GM12864 (cell line): ENCODE results near the gene CFAP90.

ENCODE experiments used
- DNase-seq: peaks from one replicate; pipeline ENCODE4 v3.0.0-alpha.2; 2011; ENCODE audit warnings: low read depth
- H3K4me3 ChIP-seq: 2 replicates; pipeline ENCODE4 v1.5.1; 2011; ENCODE audit warnings: mild to moderate bottlenecking, low read depth, low read length, control low read depth
- TF ChIP-seq, protein P1 (sequence below): IDR thresholded peaks from 2 replicates; pipeline ENCODE4 v1.5.1; 2011; ENCODE audit warnings: low read depth, mild to moderate bottlenecking, moderate library complexity, low read length, control low read depth, inconsistent platforms; ENCODE audit errors: missing control alignments

Gene CFAP90

DNA sequence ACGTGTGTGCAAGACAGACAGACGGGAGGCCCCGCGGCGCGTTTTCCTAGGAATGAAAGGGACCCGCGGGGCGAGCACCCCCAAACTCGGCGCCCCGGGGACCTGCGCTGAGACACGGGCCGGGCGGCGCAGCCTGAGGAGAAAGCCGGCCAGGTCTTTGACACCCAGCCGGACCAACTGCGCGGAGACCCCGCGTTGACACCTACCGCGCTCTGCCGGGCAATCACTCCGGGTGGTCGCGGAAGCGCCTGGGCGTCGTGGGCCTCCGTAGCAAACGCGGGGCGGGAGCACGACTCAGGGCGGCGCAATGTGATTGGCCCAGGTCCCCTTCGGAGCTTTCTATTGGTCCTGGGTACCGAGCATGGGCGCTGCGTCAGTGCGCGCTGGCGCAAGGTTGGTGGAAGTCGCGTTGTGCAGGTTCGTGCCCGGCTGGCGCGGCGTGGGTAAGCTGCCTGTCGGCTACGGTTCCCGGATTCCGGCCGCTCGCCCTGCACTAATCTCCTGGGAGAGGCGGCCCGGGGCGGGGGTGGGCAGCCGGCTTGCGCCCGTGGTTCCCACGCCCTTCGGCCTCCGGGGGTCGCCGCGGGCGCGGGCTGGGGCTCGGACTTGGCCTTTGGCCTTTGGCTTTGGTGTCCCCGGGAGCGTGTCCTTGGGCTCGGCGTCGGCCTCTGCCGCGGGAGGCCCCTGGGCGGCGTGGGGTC lies 18.0 kb upstream of the CFAP90 start, which contains the start of the genes FASTKD3 and MTRR:
Gene FASTKD3 (minus strand): TSS at position 259 of the 701 bp plus-strand sequence. CDS start 948 bp downstream, outside the sequence.
Gene MTRR (plus strand): TSS at position 376 of the 701 bp plus-strand sequence. CDS start 1,647 bp downstream, outside the sequence.
- peak within 1 kb of the TSS; percentile 92 for H3K4me3 ChIP-seq
- peak; percentile 73 for DNase-seq
- TF ChIP-seq, protein P1, sequence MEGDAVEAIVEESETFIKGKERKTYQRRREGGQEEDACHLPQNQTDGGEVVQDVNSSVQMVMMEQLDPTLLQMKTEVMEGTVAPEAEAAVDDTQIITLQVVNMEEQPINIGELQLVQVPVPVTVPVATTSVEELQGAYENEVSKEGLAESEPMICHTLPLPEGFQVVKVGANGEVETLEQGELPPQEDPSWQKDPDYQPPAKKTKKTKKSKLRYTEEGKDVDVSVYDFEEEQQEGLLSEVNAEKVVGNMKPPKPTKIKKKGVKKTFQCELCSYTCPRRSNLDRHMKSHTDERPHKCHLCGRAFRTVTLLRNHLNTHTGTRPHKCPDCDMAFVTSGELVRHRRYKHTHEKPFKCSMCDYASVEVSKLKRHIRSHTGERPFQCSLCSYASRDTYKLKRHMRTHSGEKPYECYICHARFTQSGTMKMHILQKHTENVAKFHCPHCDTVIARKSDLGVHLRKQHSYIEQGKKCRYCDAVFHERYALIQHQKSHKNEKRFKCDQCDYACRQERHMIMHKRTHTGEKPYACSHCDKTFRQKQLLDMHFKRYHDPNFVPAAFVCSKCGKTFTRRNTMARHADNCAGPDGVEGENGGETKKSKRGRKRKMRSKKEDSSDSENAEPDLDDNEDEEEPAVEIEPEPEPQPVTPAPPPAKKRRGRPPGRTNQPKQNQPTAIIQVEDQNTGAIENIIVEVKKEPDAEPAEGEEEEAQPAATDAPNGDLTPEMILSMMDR = no peak

DNA sequence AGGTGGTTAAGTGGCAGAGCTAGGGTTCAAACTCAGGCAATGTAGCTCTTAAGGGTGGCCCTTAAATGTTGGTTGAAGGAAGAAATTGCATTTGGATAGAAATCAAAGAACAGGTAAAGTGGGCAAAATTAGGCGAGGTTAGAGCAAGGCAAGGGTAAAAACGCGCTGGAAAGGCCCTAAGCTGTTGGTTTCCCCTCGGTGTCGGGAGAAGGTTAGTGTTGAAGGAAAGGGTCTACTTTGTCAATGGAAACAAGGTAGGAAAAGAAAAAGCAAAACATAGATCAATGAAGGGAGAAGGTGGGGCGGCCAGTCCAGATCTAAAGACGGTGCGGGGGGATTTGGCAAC lies 17.5 kb upstream of the CFAP90 start:
- peak overlapping the region; percentile 92 for H3K4me3 ChIP-seq
- DNase-seq = no peak
- TF ChIP-seq, protein P1 = no peak

DNA sequence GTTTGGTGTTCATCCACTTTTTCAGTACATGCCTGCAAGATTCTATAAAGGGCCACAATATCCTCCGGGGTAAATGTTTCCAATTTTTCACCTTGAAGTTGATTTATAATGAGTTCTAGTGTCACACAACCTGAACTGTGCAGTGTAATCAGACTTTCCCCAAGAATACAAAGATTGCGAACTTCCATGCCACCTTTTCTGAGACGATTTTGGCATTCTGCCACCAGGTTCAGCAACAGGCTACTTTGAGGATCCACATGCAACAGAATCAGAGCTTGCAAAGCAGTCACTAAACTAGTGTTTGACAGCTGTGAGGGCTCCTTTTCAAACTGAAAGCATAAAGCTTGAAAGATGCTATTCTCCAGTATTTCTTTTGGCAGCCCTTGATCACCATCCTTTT lies 16.3 kb upstream of the CFAP90 start:
- TF ChIP-seq, protein P1 = no peak

DNA sequence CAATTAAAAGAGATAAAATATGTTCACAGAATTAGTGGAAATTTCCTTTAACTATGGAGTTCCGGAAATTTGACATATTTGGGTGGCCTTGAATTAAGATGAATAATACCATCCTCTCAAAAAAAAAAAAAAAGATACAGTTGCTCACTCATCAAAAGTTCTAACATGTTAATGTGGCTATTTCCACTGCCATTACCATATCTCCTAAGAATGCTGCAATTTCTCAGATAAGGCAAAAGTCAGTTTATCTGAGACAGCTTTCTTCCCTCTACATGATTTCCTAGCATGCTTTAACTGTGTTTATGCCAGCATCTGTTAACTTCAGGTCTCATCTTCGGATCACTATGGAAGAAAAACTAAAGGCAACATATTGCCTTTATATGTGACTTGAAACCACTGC lies 15.3 kb upstream of the CFAP90 start:
- TF ChIP-seq, protein P1 = no peak
- no peak overlapping the region for H3K4me3 ChIP-seq
- DNase-seq = no peak

More for the DNA sequence above, 16.3 kb upstream of the CFAP90 start:
- H3K4me3 ChIP-seq = no peak overlapping the region
- no peak for DNase-seq

DNA sequence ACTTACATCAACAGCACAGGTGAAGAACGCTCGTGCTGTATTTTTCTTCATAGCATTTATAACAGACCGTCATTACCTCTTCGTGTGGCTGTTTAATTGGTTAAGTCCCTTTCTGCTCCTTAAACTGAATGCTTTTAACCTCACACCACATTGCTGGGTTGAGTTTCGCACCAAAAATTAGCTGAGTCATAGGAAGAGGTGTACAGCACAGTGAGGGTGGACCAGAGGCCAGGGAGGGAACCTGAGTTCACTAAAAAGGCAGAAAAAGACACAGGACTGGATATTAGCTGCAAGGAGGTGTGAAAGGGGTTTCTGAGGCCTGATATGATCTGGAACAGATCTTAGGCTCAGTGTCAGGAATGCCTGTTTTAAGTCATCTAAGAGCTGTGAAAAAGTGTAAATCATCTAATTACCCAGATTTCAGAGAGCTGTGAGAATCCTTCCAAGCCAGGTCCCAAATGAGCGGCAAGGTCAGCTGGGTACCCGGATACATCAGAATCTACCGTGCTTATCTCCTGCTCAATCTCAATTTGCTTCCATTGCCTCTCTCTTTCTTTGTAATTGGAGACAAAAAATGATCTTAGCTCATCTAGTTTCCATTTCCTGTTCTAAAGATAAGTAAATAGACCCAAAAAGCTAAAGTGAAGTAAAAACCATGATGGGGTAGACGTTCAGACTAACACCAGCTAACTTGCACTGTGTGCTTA lies 7.1 kb upstream of the CFAP90 start:
- TF ChIP-seq, protein P1 = no peak
- no peak overlapping the region for H3K4me3 ChIP-seq
- no peak for DNase-seq

DNA sequence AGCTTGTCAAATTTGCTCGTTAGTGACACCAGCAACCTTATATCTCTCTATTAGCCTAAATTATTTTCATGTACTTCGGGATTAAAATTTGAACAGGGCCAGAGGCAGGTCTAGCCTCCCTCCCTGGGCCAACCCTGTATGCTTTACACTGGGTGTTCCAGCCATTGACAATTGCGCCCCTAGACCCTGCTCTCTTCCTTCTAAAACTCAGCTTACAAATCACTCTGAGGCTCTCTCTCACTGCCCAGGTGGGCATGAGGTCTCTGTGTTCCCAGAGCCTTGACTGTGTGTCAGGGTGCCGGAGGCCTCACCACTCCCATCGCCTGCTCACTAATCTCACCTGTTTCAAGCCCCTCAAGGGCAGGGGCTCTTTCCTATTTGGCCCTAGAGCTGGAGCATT lies 6.4 kb upstream of the CFAP90 start:
- DNase-seq = no peak
- TF ChIP-seq, protein P1 = no peak
- no peak overlapping the region for H3K4me3 ChIP-seq
